A549 (cell line): Measurements from ENCODE around the gene GOLGA2. TPM values are rescaled to one million over a fixed set of nuclear protein-coding genes. Genes with fewer than 3 reads are reported as not detected.

Source experiments
- ATAC-seq, 2 experiments: fragments of 200-7000 bp in 1 of 2; fragments of >200 bp in 1 of 2; cut with Nextera tagmentation in 1 of 2; cut with Tn5 transposase in 1 of 2; 3 replicates each; pipeline versions ENCODE4 v1.8.0 to v1.9.1; 2018 to 2020; ENCODE audit warnings: mild to moderate bottlenecking in 1 of 2, moderate library complexity in 1 of 2
- CTCF ChIA-PET: fragments of 300-600 bp; sonication (Branson Sonifier 250); formaldehyde crosslinking; extraction: SDS; loops from one replicate; lab custom pipeline; 2021; ENCODE audit warnings: antibody characterized with exemption, inconsistent platforms; lab: Yijun Ruan, JAX
- POLR2A ChIA-PET: fragments of 350-600 bp; formaldehyde crosslinking; extraction: SDS; loops from one replicate; lab custom pipeline; 2021; ENCODE audit warnings: antibody characterized with exemption, inconsistent platforms; lab: Yijun Ruan, JAX
- DNase-seq, 2 experiments: peaks; one replicate each; pipeline versions ENCODE4 v3.0.0 to v3.0.0-alpha.2; 2011 to 2016; ENCODE audit warnings: low read depth in 1 of 2, low spot score in 1 of 2
- FAIRE-seq: peaks from 2 replicates; lab custom pipeline; 2011; peaks lifted over from hg19 to GRCh38; lab: Jason Lieb, UNC
- H3K27ac ChIP-seq, 2 experiments: fragments of >200 bp; sonication (Bioruptor Twin); formaldehyde crosslinking; 3 replicates each; pipeline ENCODE4 v1.5.1; 2016 to 2017
- H3K4me1 ChIP-seq: fragments of >200 bp; sonication (Bioruptor Twin); formaldehyde crosslinking; 3 replicates; pipeline ENCODE4 v1.6.1; 2016
- H3K4me2 ChIP-seq: fragments of >200 bp; sonication (Bioruptor Twin); formaldehyde crosslinking; 3 replicates; pipeline ENCODE4 v1.6.1; 2016
- H3K4me3 ChIP-seq: fragments of >200 bp; sonication (Bioruptor Twin); formaldehyde crosslinking; 3 replicates; pipeline ENCODE4 v1.5.1; 2016
- H3K9me3 ChIP-seq: fragments of >200 bp; sonication (Bioruptor Twin); formaldehyde crosslinking; 3 replicates; pipeline ENCODE4 v1.6.1; 2016
- ATOH8 ChIP-seq: fragments of 250-450 bp; sonication (Bioruptor Pico); IDR thresholded peaks from 2 replicates; pipeline ENCODE4 v1.5.0; 2020; ENCODE audit warnings: low read depth, mild to moderate bottlenecking, moderate library complexity
- CBX2 ChIP-seq: fragments of 200-600 bp; sonication (generic); IDR thresholded peaks from 2 replicates; pipeline ENCODE4 v1.6.1; 2016; ENCODE audit warnings: low read depth, mild to moderate bottlenecking, borderline replicate concordance
- CHD4 ChIP-seq: fragments of 200-600 bp; sonication (generic); IDR thresholded peaks from 2 replicates; pipeline ENCODE4 v1.6.1; 2016; ENCODE audit warnings: antibody characterized with exemption, mild to moderate bottlenecking, borderline replicate concordance
- E2F6 ChIP-seq: IDR thresholded peaks from 2 replicates; pipeline ENCODE4 v1.6.1; 2012; ENCODE audit warnings: low read depth, borderline replicate concordance
- EHF ChIP-seq: fragments of 250-450 bp; sonication (Bioruptor Pico); IDR thresholded peaks from 2 replicates; pipeline ENCODE4 v1.5.0; 2020; ENCODE audit warnings: mild to moderate bottlenecking
- HOXB5 ChIP-seq: fragments of 250-450 bp; sonication (Bioruptor Pico); IDR thresholded peaks from 2 replicates; pipeline ENCODE4 v1.5.0; 2020; ENCODE audit warnings: mild to moderate bottlenecking, moderate library complexity
- JUN ChIP-seq, 2 experiments: fragments of >200 bp; sonication (Bioruptor Twin); formaldehyde crosslinking; IDR thresholded peaks; 2 replicates in 1 of 2; 3 replicates in 1 of 2; pipeline ENCODE4 v1.6.1; 2016 to 2017
- JUNB ChIP-seq: fragments of >200 bp; sonication (Bioruptor Twin); formaldehyde crosslinking; IDR thresholded peaks from 2 replicates; pipeline ENCODE4 v1.6.1; 2016
- KDM1A ChIP-seq: fragments of 200-600 bp; sonication (generic); IDR thresholded peaks from 2 replicates; pipeline ENCODE4 v1.6.1; 2016; ENCODE audit warnings: low read depth, mild to moderate bottlenecking
- MAFK ChIP-seq: fragments of 450-650 bp; IDR thresholded peaks from 2 replicates; pipeline ENCODE4 v1.6.1; 2014; ENCODE audit not compliant: partially characterized antibody
- NPAS2 ChIP-seq: fragments of 250-450 bp; sonication (Bioruptor Pico); IDR thresholded peaks from 2 replicates; pipeline ENCODE4 v1.8.0; 2022; ENCODE audit warnings: mild to moderate bottlenecking, moderate library complexity, borderline replicate concordance
- PHF8 ChIP-seq: fragments of 200-600 bp; sonication (generic); IDR thresholded peaks from 2 replicates; pipeline ENCODE4 v1.6.1; 2016; ENCODE audit warnings: low read depth, mild to moderate bottlenecking, antibody characterized with exemption, moderate library complexity, borderline replicate concordance
- RAD21 ChIP-seq, 2 experiments: fragments of >200 bp in 1 of 2; sonication (Bioruptor Twin) in 1 of 2; formaldehyde crosslinking in 1 of 2; IDR thresholded peaks in 1 of 2; conservative IDR thresholded peaks in 1 of 2; 2 replicates in 1 of 2; 3 replicates in 1 of 2; pipeline ENCODE4 v1.6.1; 2012 to 2018; ENCODE audit warnings: inconsistent platforms in 1 of 2
- RARB ChIP-seq: fragments of 250-450 bp; sonication (Bioruptor Pico); IDR thresholded peaks from 2 replicates; pipeline ENCODE4 v1.8.0; 2021; ENCODE audit warnings: mild to moderate bottlenecking, moderate library complexity
- REST ChIP-seq: fragments of 200-600 bp; sonication (generic); IDR thresholded peaks from 2 replicates; pipeline ENCODE4 v1.6.1; 2016; ENCODE audit warnings: antibody characterized with exemption, mild to moderate bottlenecking, moderate library complexity
- USF2 ChIP-seq: fragments of 450-650 bp; IDR thresholded peaks from 2 replicates; pipeline ENCODE4 v1.6.1; 2014; ENCODE audit warnings: antibody characterized with exemption
- ZC3H11A ChIP-seq: fragments of 450-650 bp; IDR thresholded peaks from 2 replicates; pipeline ENCODE4 v1.6.1; 2014; ENCODE audit warnings: antibody characterized with exemption, mild to moderate bottlenecking
- ZSCAN20 ChIP-seq: fragments of 250-450 bp; sonication (Bioruptor Pico); IDR thresholded peaks from 2 replicates; pipeline ENCODE4 v1.8.0; 2022; ENCODE audit warnings: mild to moderate bottlenecking, moderate library complexity
- WGBS: methylation state at CpG from one replicate; pipeline ENCODE4 v1.1.6; 2017; ENCODE audit errors: missing lambda C conversion rate; 5-methylcytosine and 5-hydroxymethylcytosine counted together
- polyA plus RNA-seq, 4 experiments: library from polyadenylated mRNA; depleted of rRNA in 3 of 4; stranded (reverse); fragments of >200 nt; fragmentation: RNase III in 1 of 4; extraction: RNeasy Plus Mini Kit Qiagen cat#74134 plus additional on column Dnase treatment in 1 of 4; gene quantifications; 2 replicates in 3 of 4; 3 replicates in 1 of 4; pipeline ENCODE4 v1.2.3, GENCODE V29; 2011 to 2017

GOLGA2 gene
- polyA plus RNA-seq, 2 of the 4 experiments (the other 2 are of a cell fraction): 55.3 to 60.1 TPM

- TF ChIP-seq JUN (IDR thresholded peaks at IDR 0.05): 0 out of 5 replicates have a peak, but pooled peaks of 1 of the 2 experiments have one; percentile 14
- TF ChIP-seq MAFK: no peak
- TF ChIP-seq PHF8: no peak
- TF ChIP-seq ATOH8 (CRISPR knock-in tag): no peak
- TF ChIP-seq REST: peak; percentile 90
- no peak for TF ChIP-seq CBX2
- TF ChIP-seq KDM1A: no peak
- TF ChIP-seq JUNB: no peak
- no peak for TF ChIP-seq EHF (CRISPR knock-in tag)
- WGBS: 46% methylated on average over 38 of the region's 47 CpGs
- peak; percentile 96 to 97 for DNase-seq
- H3K4me1 ChIP-seq: peaks cover 52% of the 10 kb centered on the region
- H3K4me2 ChIP-seq: peak overlapping the region; percentile 66
- POLR2A ChIA-PET: no interaction called here
- peak; percentile 89 for FAIRE-seq
- no peaks in the 10 kb centered on the region for H3K9me3 ChIP-seq
- CTCF ChIA-PET: interaction anchor here (0.9 to 10.3 kb wide), 5 partner anchors 12 to 36 kb away, joined by 3 to 82 read pairs (median 5); partner anchors contain the start of gene DNM1
- ATAC-seq: peak; percentile 59 to 83
- H3K27ac ChIP-seq: peak overlapping the region; percentile 95 to 99
- no peak overlapping the region; the same call in 2 of the 3 replicates for H3K4me3 ChIP-seq
Measured at GRCh38 chr9:128218518-128219389, 57.1 kb downstream of the GOLGA2 start.

- peaks cover 58% of the 10 kb centered on the region for H3K4me1 ChIP-seq
- ChIA-PET CTCF (interaction anchor here (0.8 to 10.3 kb wide), 5 partner anchors 11 to 37 kb away, joined by 3 to 82 read pairs (median 5); partner anchors contain the start of gene DNM1), POLR2A (no interaction called here)
- 82% methylated on average over 11 of the region's 11 CpGs for WGBS
- no peak for ATAC-seq
- FAIRE-seq: no peak
- DNase-seq: no peak
- H3K9me3 ChIP-seq: no peaks in the 10 kb centered on the region
- peak overlapping the region; percentile 66 for H3K4me2 ChIP-seq
- no peak overlapping the region; the same call in 2 of the 3 replicates for H3K4me3 ChIP-seq
- peak overlapping the region; percentile 95 to 99 for H3K27ac ChIP-seq
- no peak for TF ChIP-seq JUN (IDR thresholded peaks at IDR 0.05)
- no peak for TF ChIP-seq CHD4
- TF ChIP-seq NPAS2 (CRISPR knock-in tag): no peak
- no peak for TF ChIP-seq E2F6
- no peak for TF ChIP-seq ZC3H11A
- TF ChIP-seq HOXB5 (CRISPR knock-in tag): no peak
- TF ChIP-seq RAD21 (conservative IDR thresholded peaks at IDR 0.05 in 1 of 2, IDR thresholded peaks at IDR 0.05 in 1 of 2): no peak
- TF ChIP-seq RARB: no peak
- no peak for TF ChIP-seq ZSCAN20 (CRISPR knock-in tag)
- no peak for TF ChIP-seq USF2
- TF ChIP-seq, all 56 proteins: peak for 0
Measured at GRCh38 chr9:128218172-128218517, 57.7 kb downstream of the GOLGA2 start.
